NCI-H187 treated with DMSO at 0.1 percent for 48 hours (cell line): Measurements from ENCODE around the gene ASGR2.
"Not testable (repeated sequence)": the region's sequence is repeated elsewhere in the genome, so short reads cannot be mapped to it uniquely, and the experiment has no call there.

Experiments used
- DNase-seq: peaks from one replicate; lab custom pipeline; 2025; lab: John Stamatoyannopoulos, UW

ASGR2 gene

GRCh38 chr17:7124923-7125322, 10.3 kb upstream of the ASGR2 start:
- DNase-seq, result no peak

GRCh38 chr17:7123844-7124243, 9.2 kb upstream of the ASGR2 start:
- DNase-seq, result no peak

- DNase-seq, result no peak
These were observed 7.8 kb upstream of the ASGR2 start for GRCh38 chr17:7122381-7122780.

GRCh38 chr17:7120635-7121034, 6.0 kb upstream of the ASGR2 start:
- not testable (repeated sequence) for DNase-seq

GRCh38 chr17:7120123-7120522, 5.5 kb upstream of the ASGR2 start:
- no peak for DNase-seq

GRCh38 chr17:7119314-7119713, 4.7 kb upstream of the ASGR2 start:
- DNase-seq, result no peak

GRCh38 chr17:7114875-7115614, 423 bp upstream of the ASGR2 start:
- no peak for DNase-seq

- DNase-seq, result no peak
These were observed 1.1 kb downstream of the ASGR2 start for GRCh38 chr17:7113273-7114071.

- no peak for DNase-seq
These were observed 2.0 kb downstream of the ASGR2 start for GRCh38 chr17:7112510-7113108.

- no peak for DNase-seq
These were observed 2.7 kb downstream of the ASGR2 start for GRCh38 chr17:7111784-7112509.

GRCh38 chr17:7110617-7111306, 3.9 kb downstream of the ASGR2 start:
- no peak for DNase-seq

- no peak for DNase-seq
These were observed 4.9 kb downstream of the ASGR2 start for GRCh38 chr17:7109461-7110322.

GRCh38 chr17:7108981-7109380, 5.6 kb downstream of the ASGR2 start:
- no peak for DNase-seq

GRCh38 chr17:7108560-7108925, 6.1 kb downstream of the ASGR2 start:
- DNase-seq, result no peak

- no peak for DNase-seq
These were observed 6.6 kb downstream of the ASGR2 start for GRCh38 chr17:7107795-7108559.

GRCh38 chr17:7107012-7107754, 7.4 kb downstream of the ASGR2 start:
- DNase-seq, result peak; percentile 55

GRCh38 chr17:7102421-7102820, 12.2 kb downstream of the ASGR2 start:
- no peak for DNase-seq

GRCh38 chr17:7101531-7101930, 13.1 kb downstream of the ASGR2 start:
- no peak for DNase-seq

- DNase-seq, result not testable (repeated sequence)
These were observed 13.8 kb downstream of the ASGR2 start for GRCh38 chr17:7100641-7101379.
